Inflammatory macrophage treated with lipopolysaccharide for 4 hours (primary cell): Measurements from ENCODE around the gene ZC3H12C.
A peak's percentile ranks its signal among the peaks of the same experiment; 100 is the strongest.

ENCODE experiments used
- DNase-seq: peaks from one replicate; pipeline ENCODE4 v3.0.0-alpha.2; 2020

ZC3H12C gene

GRCh38 chr11:110077831-110078325 lies 15.3 kb upstream of the ZC3H12C start:
- DNase-seq = peak; percentile 83

GRCh38 chr11:110078923-110079544 lies 14.2 kb upstream of the ZC3H12C start:
- no peak for DNase-seq

- DNase-seq = no peak
Measured at GRCh38 chr11:110079726-110080125, 13.5 kb upstream of the ZC3H12C start.

GRCh38 chr11:110081462-110082376 lies 11.5 kb upstream of the ZC3H12C start:
- peak; percentile 79 for DNase-seq

- DNase-seq = no peak
Measured at GRCh38 chr11:110082899-110083298, 10.3 kb upstream of the ZC3H12C start.

GRCh38 chr11:110085255-110085838 lies 7.8 kb upstream of the ZC3H12C start:
- DNase-seq = no peak

- DNase-seq = peak; percentile 98
Measured at GRCh38 chr11:110086892-110087309, 6.3 kb upstream of the ZC3H12C start.

- peak; percentile 87 for DNase-seq
Measured at GRCh38 chr11:110087812-110088534, 5.2 kb upstream of the ZC3H12C start.

GRCh38 chr11:110088535-110089344 lies 4.5 kb upstream of the ZC3H12C start:
- DNase-seq = no peak

GRCh38 chr11:110089617-110090282 lies 3.4 kb upstream of the ZC3H12C start:
- peak; percentile 60 for DNase-seq

- DNase-seq = no peak
Measured at GRCh38 chr11:110090466-110091026, 2.6 kb upstream of the ZC3H12C start.

- DNase-seq = no peak
Measured at GRCh38 chr11:110092111-110092514, 1.1 kb upstream of the ZC3H12C start.

- peak; percentile 66 for DNase-seq
Measured at GRCh38 chr11:110093407-110094297, 460 bp downstream of the ZC3H12C start.

- DNase-seq = peak; percentile 37
Measured at GRCh38 chr11:110094298-110095285, 1.4 kb downstream of the ZC3H12C start.

- DNase-seq = peak; percentile 64
Measured at GRCh38 chr11:110095554-110095953, 2.4 kb downstream of the ZC3H12C start.

GRCh38 chr11:110096496-110096895 lies 3.3 kb downstream of the ZC3H12C start:
- DNase-seq = peak; percentile 37

GRCh38 chr11:110097459-110098012 lies 4.3 kb downstream of the ZC3H12C start:
- DNase-seq = peak; percentile 29

- DNase-seq = peak; percentile 87
Measured at GRCh38 chr11:110098645-110099044, 5.5 kb downstream of the ZC3H12C start.
